ENCODE results near the gene TRANK1.

Gene TRANK1

GRCh38 chr3:36833160-36833814 is 111.6 kb downstream of the TRANK1 start:
- ChIA-PET POLR2A (no interaction called here), CTCF (no interaction called here)
- DNase-seq (ENCODE audit: low read depth, low spot score): no peak
- no peak for TF ChIP-seq CTCF (IDR thresholded peaks at IDR 0.05; ENCODE audit: insufficient read depth, low read length, missing control alignments)
- no peak overlapping the region for H3K4me3 ChIP-seq (ENCODE audit: low read depth, low read length)

- DNase-seq (ENCODE audit: low read depth, low spot score): no peak
- H3K4me3 ChIP-seq (ENCODE audit: low read depth, low read length): no peak overlapping the region
- CTCF ChIA-PET: no interaction called here
- POLR2A ChIA-PET: no interaction called here
- no peak for TF ChIP-seq CTCF (IDR thresholded peaks at IDR 0.05; ENCODE audit: insufficient read depth, low read length, missing control alignments)
These were observed 112.4 kb downstream of the TRANK1 start for GRCh38 chr3:36832406-36832805.

- no peak for DNase-seq (ENCODE audit: low read depth, low spot score)
- ChIA-PET CTCF (interaction anchor here (1.1 to 4.5 kb wide), 2 partner anchors 13 to 16 kb away, joined by 3 to 17 read pairs; no protein-coding TSS in a partner anchor), POLR2A (no interaction called here)
- no peak overlapping the region for H3K4me3 ChIP-seq (ENCODE audit: low read depth, low read length)
- no peak for TF ChIP-seq CTCF (IDR thresholded peaks at IDR 0.05; ENCODE audit: insufficient read depth, low read length, missing control alignments)
These were observed 117.7 kb downstream of the TRANK1 start for GRCh38 chr3:36827133-36827532.

GRCh38 chr3:36826240-36826639 is 118.6 kb downstream of the TRANK1 start:
- no peak for DNase-seq (ENCODE audit: low read depth, low spot score)
- no peak overlapping the region for H3K4me3 ChIP-seq (ENCODE audit: low read depth, low read length)
- ChIA-PET CTCF (interaction anchor here (1.1 to 4.5 kb wide), 3 partner anchors 12 to 43 kb away, joined by 3 to 17 read pairs (median 5); no protein-coding TSS in a partner anchor), POLR2A (no interaction called here)
- TF ChIP-seq CTCF (IDR thresholded peaks at IDR 0.05; ENCODE audit: insufficient read depth, low read length, missing control alignments): no peak

- TF ChIP-seq CTCF (IDR thresholded peaks at IDR 0.05; ENCODE audit: insufficient read depth, low read length, missing control alignments): no peak
- no peak overlapping the region for H3K4me3 ChIP-seq (ENCODE audit: low read depth, low read length)
- no peak for DNase-seq (ENCODE audit: low read depth, low spot score)
- ChIA-PET POLR2A (no interaction called here), CTCF (interaction anchor here (4.5 kb wide), 1 partner anchor 10 kb away, joined by 17 read pairs; no protein-coding TSS in a partner anchor)
These were observed 120.4 kb downstream of the TRANK1 start for GRCh38 chr3:36824443-36824842.

- ChIA-PET CTCF (interaction anchor here (4.5 kb wide), 1 partner anchor 10 kb away, joined by 17 read pairs; no protein-coding TSS in a partner anchor), POLR2A (no interaction called here)
- H3K4me3 ChIP-seq (ENCODE audit: low read depth, low read length): no peak overlapping the region
- TF ChIP-seq CTCF (IDR thresholded peaks at IDR 0.05; ENCODE audit: insufficient read depth, low read length, missing control alignments): no peak
- no peak for DNase-seq (ENCODE audit: low read depth, low spot score)
These were observed 121.0 kb downstream of the TRANK1 start for GRCh38 chr3:36823806-36824205.

Data from AG04449 (cell line).